BE2C (cell line): ENCODE measurements around the gene EPN3.
A peak's percentile ranks its signal among the peaks of the same experiment; 100 is the strongest.

Source experiments
- DNase-seq: peaks from one replicate; pipeline ENCODE4 v3.0.0-alpha.2; 2020
- H3K27me3 ChIP-seq: fragments of 250-450 bp; sonication (Bioruptor Pico); 2 replicates; pipeline ENCODE4 v1.5.1; 2020; ENCODE audit warnings: mild to moderate bottlenecking
- H3K36me3 ChIP-seq: fragments of 250-450 bp; sonication (Bioruptor Pico); 2 replicates; pipeline ENCODE4 v1.5.1; 2020; ENCODE audit warnings: mild to moderate bottlenecking
- H3K4me1 ChIP-seq: fragments of 250-450 bp; sonication (Bioruptor Pico); 2 replicates; pipeline ENCODE4 v1.5.1; 2020
- H3K4me3 ChIP-seq: 2 replicates; pipeline ENCODE4 v1.5.1; 2011; ENCODE audit warnings: low read depth, low read length
- H3K9me3 ChIP-seq: fragments of 250-450 bp; sonication (Bioruptor Pico); 2 replicates; pipeline ENCODE4 v1.5.1; 2020
- TF ChIP-seq, protein P1 (sequence below): IDR thresholded peaks from 2 replicates; pipeline ENCODE4 v1.5.1; 2012; ENCODE audit warnings: mild to moderate bottlenecking, low read depth, low read length

Gene EPN3

DNA sequence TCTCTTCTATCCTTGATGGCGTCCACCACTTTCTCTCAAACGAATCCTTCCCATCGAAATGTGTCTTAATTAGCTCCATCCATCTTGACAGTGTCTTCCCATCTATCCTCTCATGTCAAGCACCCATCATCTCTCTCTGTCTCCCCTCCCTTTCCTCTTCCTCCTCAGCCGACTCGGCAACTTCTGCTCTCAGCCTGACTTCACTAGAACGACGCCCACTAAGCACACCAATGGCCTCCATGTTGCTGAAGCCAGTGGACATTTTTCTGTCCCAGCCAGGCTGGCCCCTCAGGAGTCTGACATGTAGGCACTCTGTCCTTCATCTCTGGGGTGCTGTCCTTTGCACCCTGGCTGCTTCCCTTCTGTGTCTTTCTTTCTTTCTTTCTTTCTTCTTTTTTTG is 12.0 kb downstream of the EPN3 start:
- Histone ChIP-seq H3K9me3 (no peaks in the 10 kb centered on the region), H3K4me3 (no peak overlapping the region), H3K36me3 (no peaks in the 10 kb centered on the region), H3K4me1 (peaks cover 8% of the 10 kb centered on the region), H3K27me3 (no peaks in the 10 kb centered on the region)
- TF ChIP-seq, protein P1, sequence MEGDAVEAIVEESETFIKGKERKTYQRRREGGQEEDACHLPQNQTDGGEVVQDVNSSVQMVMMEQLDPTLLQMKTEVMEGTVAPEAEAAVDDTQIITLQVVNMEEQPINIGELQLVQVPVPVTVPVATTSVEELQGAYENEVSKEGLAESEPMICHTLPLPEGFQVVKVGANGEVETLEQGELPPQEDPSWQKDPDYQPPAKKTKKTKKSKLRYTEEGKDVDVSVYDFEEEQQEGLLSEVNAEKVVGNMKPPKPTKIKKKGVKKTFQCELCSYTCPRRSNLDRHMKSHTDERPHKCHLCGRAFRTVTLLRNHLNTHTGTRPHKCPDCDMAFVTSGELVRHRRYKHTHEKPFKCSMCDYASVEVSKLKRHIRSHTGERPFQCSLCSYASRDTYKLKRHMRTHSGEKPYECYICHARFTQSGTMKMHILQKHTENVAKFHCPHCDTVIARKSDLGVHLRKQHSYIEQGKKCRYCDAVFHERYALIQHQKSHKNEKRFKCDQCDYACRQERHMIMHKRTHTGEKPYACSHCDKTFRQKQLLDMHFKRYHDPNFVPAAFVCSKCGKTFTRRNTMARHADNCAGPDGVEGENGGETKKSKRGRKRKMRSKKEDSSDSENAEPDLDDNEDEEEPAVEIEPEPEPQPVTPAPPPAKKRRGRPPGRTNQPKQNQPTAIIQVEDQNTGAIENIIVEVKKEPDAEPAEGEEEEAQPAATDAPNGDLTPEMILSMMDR = no peak
- DNase-seq = no peak

DNA sequence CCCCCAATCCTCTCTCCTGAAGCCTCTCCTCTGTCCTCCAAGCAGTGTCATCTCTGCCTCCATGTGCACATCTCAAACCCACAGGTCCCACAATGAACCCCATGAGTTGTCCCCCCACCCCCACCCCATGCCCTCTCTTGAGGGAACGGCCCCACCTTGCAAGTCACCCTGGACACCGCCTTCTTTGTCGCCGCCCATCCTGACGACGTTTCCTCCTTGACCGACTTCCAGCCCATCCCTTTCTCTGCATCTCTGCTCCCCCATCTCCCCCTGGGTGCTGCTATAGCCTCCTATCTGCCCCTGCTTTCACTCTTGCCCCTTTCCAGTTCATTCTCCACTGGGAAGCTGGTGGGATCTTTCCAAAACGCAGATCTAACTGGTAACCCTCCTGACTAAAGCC is 12.8 kb downstream of the EPN3 start:
- Histone ChIP-seq H3K4me3 (no peak overlapping the region), H3K36me3 (no peaks in the 10 kb centered on the region), H3K27me3 (no peaks in the 10 kb centered on the region), H3K4me1 (peaks cover 8% of the 10 kb centered on the region), H3K9me3 (no peaks in the 10 kb centered on the region)
- TF ChIP-seq, protein P1 = no peak
- no peak for DNase-seq

DNA sequence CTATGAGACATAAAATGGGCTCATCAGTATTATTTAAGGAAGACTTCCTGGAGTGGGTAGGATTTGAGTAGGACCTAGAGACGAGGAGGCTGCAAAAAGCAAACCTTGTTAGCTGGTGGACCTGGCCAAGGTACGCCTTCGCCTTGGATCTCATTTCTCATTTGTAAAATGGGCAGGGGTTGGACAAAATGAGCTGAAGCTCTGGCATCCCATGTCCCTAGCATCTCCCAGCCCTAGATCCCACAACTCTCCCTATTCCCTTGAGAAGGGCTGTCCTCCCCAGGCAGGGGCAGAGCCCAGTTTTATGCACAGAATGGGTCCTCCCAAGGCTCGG is 14.1 kb downstream of the EPN3 start:
- Histone ChIP-seq H3K36me3 (no peaks in the 10 kb centered on the region), H3K27me3 (no peaks in the 10 kb centered on the region), H3K4me1 (peaks cover 8% of the 10 kb centered on the region), H3K9me3 (no peaks in the 10 kb centered on the region), H3K4me3 (no peak overlapping the region; the same call in 1 of the 2 replicates)
- TF ChIP-seq, protein P1 = no peak
- no peak for DNase-seq

DNA sequence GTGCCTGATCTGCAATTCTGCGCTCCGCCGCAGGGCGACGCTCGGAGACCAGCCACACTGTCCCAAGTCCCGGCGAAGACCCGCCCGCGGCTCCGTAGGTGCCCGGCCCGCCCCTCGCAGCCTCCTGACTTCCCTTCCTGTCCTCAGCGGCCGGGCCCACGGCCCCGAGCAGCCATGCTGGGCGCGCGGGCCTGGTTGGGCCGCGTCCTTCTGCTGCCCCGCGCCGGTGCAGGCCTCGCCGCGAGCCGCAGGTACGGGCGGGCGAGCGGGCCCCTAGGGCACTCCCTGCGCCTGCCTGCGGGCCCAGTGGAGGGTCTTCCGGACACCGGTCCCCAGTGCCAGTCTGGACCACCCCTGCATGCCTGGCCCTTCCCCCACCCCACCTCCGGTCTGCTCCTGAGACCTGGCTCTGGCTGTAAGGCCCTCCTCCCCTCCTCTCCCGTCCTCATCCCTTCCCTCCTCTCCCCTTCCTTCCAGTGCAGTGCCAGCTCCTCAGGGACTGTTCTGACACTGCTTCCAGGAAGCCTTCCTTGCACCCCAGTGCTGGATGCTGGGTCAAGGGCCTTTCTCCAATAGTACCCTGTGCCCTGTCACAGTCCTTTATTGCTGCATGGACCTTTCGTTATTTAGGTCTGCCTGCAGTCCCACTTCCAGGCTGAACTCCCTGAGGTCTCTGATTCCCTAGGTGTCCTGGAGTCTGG is 14.7 kb downstream of the EPN3 start, which contains the start of gene SPATA20:
Gene SPATA20 (plus strand): TSS at position 140 of the 701 bp plus-strand sequence. CDS start 35 bp downstream, at position 175.
- TF ChIP-seq, protein P1 = peak; percentile 96
- H3K4me1 ChIP-seq = peaks cover 8% of the 10 kb centered on the region
- no peaks in the 10 kb centered on the region for H3K36me3 ChIP-seq
- H3K27me3 ChIP-seq = no peaks in the 10 kb centered on the region
- no peaks in the 10 kb centered on the region for H3K9me3 ChIP-seq
- DNase-seq = peak; percentile 96
- peak within 1 kb of the TSS; percentile 70 for H3K4me3 ChIP-seq

DNA sequence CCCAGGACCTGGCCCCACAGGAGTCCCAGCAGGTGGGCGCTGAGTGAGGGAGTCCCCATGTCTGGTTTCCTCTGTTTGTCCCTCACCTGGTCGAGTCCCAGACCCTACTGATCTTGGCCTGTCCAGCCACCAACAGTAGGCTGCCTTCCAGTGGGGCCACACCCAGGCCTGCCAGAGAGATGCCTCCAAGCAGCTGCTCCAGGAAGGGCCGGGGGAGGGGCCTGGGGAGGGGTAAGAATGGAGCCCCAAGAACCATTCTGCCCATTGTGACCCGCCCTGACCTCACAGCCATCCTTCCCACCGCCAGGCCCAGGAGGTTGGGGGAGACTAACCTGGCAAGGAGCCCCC is 15.2 kb downstream of the EPN3 start:
- Histone ChIP-seq H3K4me1 (peaks cover 5% of the 10 kb centered on the region), H3K27me3 (no peaks in the 10 kb centered on the region), H3K36me3 (no peaks in the 10 kb centered on the region), H3K4me3 (peak overlapping the region; percentile 70), H3K9me3 (no peaks in the 10 kb centered on the region)
- no peak for DNase-seq
- TF ChIP-seq, protein P1 = no peak

DNA sequence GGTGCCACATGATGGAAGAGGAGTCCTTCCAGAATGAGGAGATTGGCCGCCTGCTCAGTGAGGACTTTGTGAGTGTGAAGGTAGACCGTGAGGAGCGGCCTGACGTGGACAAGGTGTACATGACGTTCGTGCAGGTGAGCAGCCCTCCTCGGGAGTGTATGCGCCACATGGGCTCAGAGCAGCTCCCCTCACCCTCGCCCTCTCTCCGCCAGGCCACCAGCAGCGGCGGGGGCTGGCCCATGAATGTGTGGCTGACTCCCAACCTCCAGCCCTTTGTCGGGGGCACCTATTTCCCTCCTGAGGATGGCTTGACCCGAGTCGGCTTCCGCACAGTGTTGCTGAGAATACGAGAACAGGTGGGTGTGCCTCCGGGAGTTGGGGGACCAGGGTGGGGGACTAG is 16.3 kb downstream of the EPN3 start:
- Histone ChIP-seq H3K36me3 (no peaks in the 10 kb centered on the region), H3K9me3 (no peaks in the 10 kb centered on the region), H3K4me3 (no peak overlapping the region), H3K27me3 (no peaks in the 10 kb centered on the region), H3K4me1 (peaks cover 4% of the 10 kb centered on the region)
- TF ChIP-seq, protein P1 = no peak
- no peak for DNase-seq
